Fibroblast of the aortic adventitia (primary cell): ENCODE measurements around the gene ATP10A. TPM values are rescaled to one million over a fixed set of nuclear protein-coding genes. Genes with fewer than 3 reads are reported as not detected.
A peak's percentile ranks its signal among the peaks of the same experiment; 100 is the strongest.

Experiments used
- DNase-seq: peaks from one replicate; pipeline ENCODE4 v3.0.0-alpha.2; 2010; ENCODE audit warnings: low read depth
- H3K4me3 ChIP-seq: 2 replicates; pipeline ENCODE4 v1.5.1; 2011; ENCODE audit warnings: low read depth, mild to moderate bottlenecking, control low read depth, low read length, moderate library complexity
- CTCF ChIP-seq: IDR thresholded peaks from 2 replicates; pipeline ENCODE4 v1.5.1; 2011; ENCODE audit warnings: mild to moderate bottlenecking, low read length, control low read depth, inconsistent platforms; ENCODE audit not compliant: insufficient read depth
- total RNA-seq: library from RNA; depleted of rRNA; stranded (reverse); fragments of >200 nt; gene quantifications from 2 replicates; pipeline ENCODE4 v1.2.3, GENCODE V29; 2012; ENCODE audit warnings: low replicate concordance

ATP10A gene
- total RNA-seq, 1 donor = 4.4 TPM

GRCh38 chr15:25688166-25688565 is 175.0 kb downstream of the ATP10A start:
- no peak for DNase-seq
- no peak for TF ChIP-seq CTCF
- no peak overlapping the region for H3K4me3 ChIP-seq

- H3K4me3 ChIP-seq = no peak overlapping the region
- no peak for TF ChIP-seq CTCF
- no peak for DNase-seq
Measured at GRCh38 chr15:25687689-25688088, 175.4 kb downstream of the ATP10A start.

- no peak for DNase-seq
- H3K4me3 ChIP-seq = no peak overlapping the region
- TF ChIP-seq CTCF = no peak
Measured at GRCh38 chr15:25687276-25687675, 175.9 kb downstream of the ATP10A start.

- no peak overlapping the region for H3K4me3 ChIP-seq
- DNase-seq = no peak
- TF ChIP-seq CTCF = no peak
Measured at GRCh38 chr15:25686780-25687179, 176.3 kb downstream of the ATP10A start.

GRCh38 chr15:25684521-25685431 is 178.4 kb downstream of the ATP10A start:
- peak; percentile 91 for DNase-seq
- no peak overlapping the region for H3K4me3 ChIP-seq
- no peak for TF ChIP-seq CTCF

GRCh38 chr15:25683911-25684310 is 179.2 kb downstream of the ATP10A start:
- DNase-seq = no peak
- no peak overlapping the region for H3K4me3 ChIP-seq
- peak; percentile 5 for TF ChIP-seq CTCF
